OCI-LY1 (cell line): ENCODE data around the gene ITGB7.

ENCODE experiments used
- H2AFZ ChIP-seq: fragments of 200-600 bp; sonication (generic), shearing (Covaris generic); 2 replicates; pipeline ENCODE4 v1.6.0; 2014; ENCODE audit warnings: antibody characterized with exemption, mild to moderate bottlenecking, low read length
- H3F3A ChIP-seq: fragments of 200-600 bp; sonication (generic), shearing (Covaris generic); 2 replicates; pipeline ENCODE4 v1.6.0; 2014; ENCODE audit warnings: mild to moderate bottlenecking, antibody characterized with exemption, low read length, moderate library complexity; ENCODE audit not compliant: insufficient read depth
- H3K27ac ChIP-seq: fragments of 200-600 bp; sonication (generic); 2 replicates; pipeline ENCODE4 v1.5.1; 2014; ENCODE audit warnings: low read length, mixed run types, mild to moderate bottlenecking, low read depth; ENCODE audit not compliant: poor library complexity, severe bottlenecking
- H3K27me3 ChIP-seq: fragments of 200-600 bp; sonication (generic); 2 replicates; pipeline ENCODE4 v1.6.0; 2014; ENCODE audit warnings: antibody characterized with exemption, mild to moderate bottlenecking, low read length, moderate library complexity; ENCODE audit not compliant: insufficient read depth
- H3K36me3 ChIP-seq: fragments of 200-600 bp; sonication (generic); 2 replicates; pipeline ENCODE4 v1.6.1; 2014; ENCODE audit warnings: mild to moderate bottlenecking, antibody characterized with exemption, low read length, moderate library complexity, mixed read lengths; ENCODE audit not compliant: insufficient read depth
- H3K4me1 ChIP-seq: fragments of 200-600 bp; sonication (generic); 2 replicates; pipeline ENCODE4 v1.5.1; 2014; ENCODE audit warnings: mild to moderate bottlenecking, low read length, moderate library complexity; ENCODE audit not compliant: insufficient read depth, severe bottlenecking
- H3K4me2 ChIP-seq: fragments of 200-600 bp; sonication (generic), shearing (Covaris generic); 2 replicates; pipeline ENCODE4 v1.6.1; 2014; ENCODE audit warnings: low read length
- H3K4me3 ChIP-seq: fragments of 200-600 bp; sonication (generic); 2 replicates; pipeline ENCODE4 v1.5.1; 2014; ENCODE audit warnings: low read length, low read depth, mild to moderate bottlenecking, mixed read lengths; ENCODE audit not compliant: poor library complexity, severe bottlenecking
- H3K79me2 ChIP-seq: fragments of 200-600 bp; shearing (Covaris generic); 2 replicates; pipeline ENCODE4 v1.6.1; 2016; ENCODE audit warnings: mixed run types, low read length, mixed read lengths; ENCODE audit not compliant: insufficient read depth
- H3K9ac ChIP-seq: fragments of 200-600 bp; sonication (generic), shearing (Covaris generic); 2 replicates; pipeline ENCODE4 v1.6.1; 2014; ENCODE audit warnings: mild to moderate bottlenecking, low read length, mixed read lengths
- H3K9me2 ChIP-seq: fragments of 200-600 bp; sonication (generic), shearing (Covaris generic); 2 replicates; pipeline ENCODE4 v1.6.1; 2014; ENCODE audit warnings: low read depth, mild to moderate bottlenecking, low read length, mixed read lengths
- H3K9me3 ChIP-seq: fragments of 200-600 bp; shearing (Covaris generic); 2 replicates; pipeline ENCODE4 v1.6.1; 2014; ENCODE audit warnings: low read length, mixed read lengths
- H4K20me1 ChIP-seq: fragments of 200-600 bp; sonication (generic), shearing (Covaris generic); 2 replicates; pipeline ENCODE4 v1.6.0; 2016; ENCODE audit warnings: mild to moderate bottlenecking, low read length; ENCODE audit not compliant: insufficient read depth
- EZH2 ChIP-seq: fragments of 200-600 bp; sonication (generic), shearing (Covaris generic); IDR thresholded peaks from 2 replicates; pipeline ENCODE4 v1.8.0; 2017; ENCODE audit warnings: borderline replicate concordance, mixed run types, mild to moderate bottlenecking, antibody characterized with exemption, low read length, moderate library complexity, mixed read lengths
- TF ChIP-seq, protein P1 (sequence below): fragments of 200-600 bp; sonication (generic), shearing (Covaris generic); IDR thresholded peaks from 2 replicates; pipeline ENCODE4 v1.5.1; 2017; ENCODE audit warnings: mild to moderate bottlenecking, antibody characterized with exemption, low read length, moderate library complexity, mixed read lengths

Gene ITGB7

GRCh38 chr12:53161119-53161911 lies 45.7 kb downstream of the ITGB7 start:
- Histone ChIP-seq H3K36me3 (no peaks in the 10 kb centered on the region; the same call in 1 of the 2 replicates), H3K9ac (no peak overlapping the region), H3K4me2 (no peak overlapping the region), H2AFZ (no peak overlapping the region), H3K79me2 (no peaks in the 10 kb centered on the region), H3F3A (no peaks in the 10 kb centered on the region), H3K4me1 (peaks cover 9% of the 10 kb centered on the region), H3K4me3 (no peak overlapping the region), H3K9me2 (no peaks in the 10 kb centered on the region), H3K27me3 (no peaks in the 10 kb centered on the region), H3K9me3 (no peaks in the 10 kb centered on the region), H3K27ac (no peak overlapping the region), H4K20me1 (no peaks in the 10 kb centered on the region)
- TF ChIP-seq EZH2 = no peak
- TF ChIP-seq, protein P1, sequence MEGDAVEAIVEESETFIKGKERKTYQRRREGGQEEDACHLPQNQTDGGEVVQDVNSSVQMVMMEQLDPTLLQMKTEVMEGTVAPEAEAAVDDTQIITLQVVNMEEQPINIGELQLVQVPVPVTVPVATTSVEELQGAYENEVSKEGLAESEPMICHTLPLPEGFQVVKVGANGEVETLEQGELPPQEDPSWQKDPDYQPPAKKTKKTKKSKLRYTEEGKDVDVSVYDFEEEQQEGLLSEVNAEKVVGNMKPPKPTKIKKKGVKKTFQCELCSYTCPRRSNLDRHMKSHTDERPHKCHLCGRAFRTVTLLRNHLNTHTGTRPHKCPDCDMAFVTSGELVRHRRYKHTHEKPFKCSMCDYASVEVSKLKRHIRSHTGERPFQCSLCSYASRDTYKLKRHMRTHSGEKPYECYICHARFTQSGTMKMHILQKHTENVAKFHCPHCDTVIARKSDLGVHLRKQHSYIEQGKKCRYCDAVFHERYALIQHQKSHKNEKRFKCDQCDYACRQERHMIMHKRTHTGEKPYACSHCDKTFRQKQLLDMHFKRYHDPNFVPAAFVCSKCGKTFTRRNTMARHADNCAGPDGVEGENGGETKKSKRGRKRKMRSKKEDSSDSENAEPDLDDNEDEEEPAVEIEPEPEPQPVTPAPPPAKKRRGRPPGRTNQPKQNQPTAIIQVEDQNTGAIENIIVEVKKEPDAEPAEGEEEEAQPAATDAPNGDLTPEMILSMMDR = no peak

GRCh38 chr12:53160673-53161072 lies 46.4 kb downstream of the ITGB7 start:
- Histone ChIP-seq H3K36me3 (no peaks in the 10 kb centered on the region; the same call in 1 of the 2 replicates), H3K9ac (no peak overlapping the region), H4K20me1 (no peaks in the 10 kb centered on the region), H3F3A (no peaks in the 10 kb centered on the region), H3K27me3 (no peaks in the 10 kb centered on the region), H3K4me3 (no peak overlapping the region), H3K79me2 (no peaks in the 10 kb centered on the region), H3K27ac (no peak overlapping the region), H2AFZ (no peak overlapping the region), H3K9me3 (no peaks in the 10 kb centered on the region), H3K9me2 (no peaks in the 10 kb centered on the region), H3K4me1 (peaks cover 9% of the 10 kb centered on the region), H3K4me2 (no peak overlapping the region)
- TF ChIP-seq, protein P1 = no peak
- TF ChIP-seq EZH2 = no peak

DNA sequence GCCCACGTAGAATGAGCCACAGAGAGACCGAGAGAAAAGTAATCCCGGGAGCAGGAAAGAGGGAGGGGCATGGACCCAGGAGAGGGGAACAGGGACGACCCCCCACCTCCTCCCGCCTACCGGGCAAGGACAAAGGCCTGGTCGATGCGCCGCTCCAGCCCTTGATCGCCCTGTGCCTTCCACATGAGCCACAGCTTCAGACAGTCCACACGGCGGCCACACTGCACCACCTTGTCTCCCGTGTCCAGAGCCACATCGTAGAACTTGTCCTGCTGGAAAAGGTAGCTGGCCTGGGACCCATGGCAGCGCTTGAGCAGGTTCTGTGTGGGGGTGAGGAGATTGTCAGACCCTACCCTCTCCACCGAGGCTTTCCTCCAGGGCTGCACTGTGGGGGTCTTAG lies 47.1 kb downstream of the ITGB7 start:
- no peak for TF ChIP-seq EZH2
- TF ChIP-seq, protein P1 = no peak
- Histone ChIP-seq H3K4me3 (no peak overlapping the region), H3F3A (no peaks in the 10 kb centered on the region), H3K27me3 (no peaks in the 10 kb centered on the region), H2AFZ (no peak overlapping the region), H3K79me2 (no peaks in the 10 kb centered on the region), H4K20me1 (no peaks in the 10 kb centered on the region), H3K4me1 (peaks cover 9% of the 10 kb centered on the region), H3K9me3 (no peaks in the 10 kb centered on the region), H3K27ac (no peak overlapping the region), H3K4me2 (no peak overlapping the region), H3K9me2 (no peaks in the 10 kb centered on the region), H3K9ac (peak overlapping the region; percentile 27; the same call in 1 of the 2 replicates), H3K36me3 (no peaks in the 10 kb centered on the region)
